HG03439 (cell line): ENCODE measurements around the gene TMEM135.
"Not testable (repeated sequence)": the region's sequence is repeated elsewhere in the genome, so short reads cannot be mapped to it uniquely, and the experiment has no call there.

Experiments used
- ATAC-seq: cut with Tn5 transposase; IDR thresholded peaks from one replicate; pipeline ENCODE4 v1.9.1; 2021; ENCODE audit warnings: mild to moderate bottlenecking, moderate library complexity; ENCODE audit not compliant: unreplicated experiment

The TMEM135 gene

GRCh38 chr11:87139475-87139874, 101.7 kb downstream of the TMEM135 start:
- no peak for ATAC-seq

DNA sequence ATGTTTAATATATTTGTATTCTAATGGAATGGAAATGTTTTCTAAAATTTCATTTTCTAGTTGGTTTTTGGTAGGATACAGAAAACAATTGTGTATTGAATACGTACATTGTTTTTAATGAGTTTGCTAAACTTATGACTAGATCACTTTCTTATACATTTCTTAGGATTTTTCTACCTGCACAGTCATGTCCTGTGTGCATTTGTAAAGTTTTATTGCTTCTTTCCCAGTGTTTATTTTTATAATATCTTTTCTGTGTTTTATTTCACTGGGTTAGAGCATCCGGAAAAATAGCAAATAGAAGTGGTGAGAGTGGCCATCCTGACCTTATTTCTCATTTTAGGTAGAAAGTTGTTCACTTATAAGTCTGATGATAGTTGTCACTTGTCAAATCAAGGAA, 103.6 kb downstream of the TMEM135 start:
- no peak for ATAC-seq

DNA sequence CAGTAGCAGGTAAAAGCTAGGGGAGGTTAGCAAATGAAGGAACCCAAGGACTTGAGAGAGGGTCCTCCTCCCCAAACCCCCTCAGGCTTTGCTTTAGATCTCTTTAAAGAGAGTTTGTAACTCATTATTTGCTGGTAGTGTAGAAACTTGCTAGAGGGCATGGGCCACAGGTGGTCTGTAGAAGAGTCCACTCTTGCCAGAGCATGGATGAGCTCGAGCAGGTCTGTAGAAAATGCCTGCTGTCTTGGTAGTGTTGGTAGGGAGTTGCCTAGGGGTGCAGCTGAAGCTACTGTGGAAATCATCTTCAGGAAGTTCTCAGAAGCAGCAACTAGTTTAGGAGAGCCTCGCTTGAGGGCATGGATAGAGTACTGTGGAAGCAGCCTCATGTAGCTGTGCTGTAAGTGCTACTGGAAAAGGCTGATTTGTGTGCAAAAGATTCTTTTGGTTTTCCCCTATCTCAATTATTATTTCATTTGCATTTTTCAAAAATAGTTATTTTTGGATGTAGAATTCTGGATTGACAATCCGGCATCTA, 104.3 kb downstream of the TMEM135 start:
- ATAC-seq, result no peak

DNA sequence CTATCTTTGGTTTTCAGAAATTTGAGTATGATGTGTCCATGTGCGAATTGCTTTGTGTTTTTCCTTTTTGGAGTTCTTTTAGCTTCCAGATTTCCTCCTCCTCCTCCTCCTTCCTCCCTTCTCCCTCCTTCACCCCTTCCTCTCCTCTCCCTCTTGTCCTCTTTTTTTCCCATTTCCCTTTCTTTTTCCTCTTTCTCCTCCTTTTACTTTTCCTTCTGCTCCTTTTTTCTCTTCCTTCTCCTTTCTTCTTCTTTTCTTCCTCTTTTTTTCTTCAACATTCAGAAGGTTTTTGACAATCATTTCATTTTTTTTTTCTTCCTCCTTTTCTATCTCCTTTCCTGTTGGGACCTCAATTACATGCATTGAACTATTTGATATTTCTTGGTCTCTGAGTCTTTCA, 104.9 kb downstream of the TMEM135 start:
- ATAC-seq, result no peak

- ATAC-seq, result no peak
Observed at GRCh38 chr11:87143641-87144040, 105.9 kb downstream of the TMEM135 start.

DNA sequence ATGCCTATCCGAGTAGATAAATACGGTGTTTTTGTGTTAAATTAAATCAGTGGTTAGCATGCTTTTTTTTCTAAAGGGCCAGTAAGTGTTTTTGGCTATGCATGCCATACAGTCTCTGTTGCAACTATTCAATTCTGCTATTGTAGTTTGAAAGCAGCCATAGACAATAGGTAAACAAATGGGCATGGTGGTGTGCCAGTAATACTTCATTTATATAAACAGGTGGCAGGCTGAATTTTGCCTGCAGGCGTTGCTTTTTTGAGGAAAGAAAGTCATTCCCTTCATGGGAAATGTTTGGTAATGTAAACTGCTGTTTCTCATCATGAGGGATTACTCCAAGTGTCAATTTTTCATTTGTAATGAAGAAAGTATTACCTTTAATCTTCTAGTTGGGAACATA, 106.5 kb downstream of the TMEM135 start:
- no peak for ATAC-seq

- ATAC-seq, result no peak
Observed at GRCh38 chr11:87148749-87149148, 111.0 kb downstream of the TMEM135 start.

DNA sequence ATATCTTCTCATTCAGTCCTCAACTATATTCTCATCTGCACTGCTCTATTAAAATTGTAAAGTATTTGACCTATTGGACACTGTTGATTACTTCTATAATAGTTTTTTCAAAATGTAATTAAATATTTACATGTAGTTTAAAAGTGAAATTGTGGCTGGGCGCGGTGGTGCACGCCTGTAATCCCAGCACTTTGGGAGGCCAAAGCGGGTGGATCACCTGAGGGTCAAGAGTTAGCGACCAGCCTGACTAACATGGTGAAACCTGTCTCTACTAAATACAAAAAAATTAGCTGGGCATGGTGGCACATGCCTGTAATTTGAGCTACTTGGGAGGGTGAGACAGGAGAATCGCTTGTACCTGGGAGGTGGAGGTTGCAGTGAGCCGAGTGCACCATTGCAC, 112.0 kb downstream of the TMEM135 start:
- ATAC-seq, result not testable (repeated sequence)

DNA sequence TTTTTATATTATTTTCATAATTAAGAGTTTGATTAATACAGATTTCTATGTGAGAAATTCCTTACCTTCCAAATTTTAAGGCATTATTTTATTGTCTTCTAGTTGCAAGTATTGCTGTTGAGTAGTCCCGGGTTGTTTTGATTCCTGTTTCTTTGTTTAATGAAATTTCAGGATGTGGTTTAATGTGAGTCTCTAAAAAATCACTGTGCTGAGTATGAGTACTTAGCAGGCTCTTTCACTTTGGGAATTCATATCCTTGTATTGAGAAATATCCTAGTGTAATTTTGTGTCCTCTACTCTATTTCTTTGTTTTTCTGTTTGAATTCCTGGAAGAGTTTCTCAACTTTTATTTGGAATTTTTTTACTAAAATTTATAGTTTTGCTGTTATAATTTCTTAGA, 113.2 kb downstream of the TMEM135 start:
- ATAC-seq, result no peak

- ATAC-seq, result no peak
Observed at GRCh38 chr11:87154246-87154645, 116.5 kb downstream of the TMEM135 start.

- no peak for ATAC-seq
Observed at GRCh38 chr11:87156970-87157369, 119.2 kb downstream of the TMEM135 start.

- not testable (repeated sequence) for ATAC-seq
Observed at GRCh38 chr11:87169076-87169475, 131.3 kb downstream of the TMEM135 start.

DNA sequence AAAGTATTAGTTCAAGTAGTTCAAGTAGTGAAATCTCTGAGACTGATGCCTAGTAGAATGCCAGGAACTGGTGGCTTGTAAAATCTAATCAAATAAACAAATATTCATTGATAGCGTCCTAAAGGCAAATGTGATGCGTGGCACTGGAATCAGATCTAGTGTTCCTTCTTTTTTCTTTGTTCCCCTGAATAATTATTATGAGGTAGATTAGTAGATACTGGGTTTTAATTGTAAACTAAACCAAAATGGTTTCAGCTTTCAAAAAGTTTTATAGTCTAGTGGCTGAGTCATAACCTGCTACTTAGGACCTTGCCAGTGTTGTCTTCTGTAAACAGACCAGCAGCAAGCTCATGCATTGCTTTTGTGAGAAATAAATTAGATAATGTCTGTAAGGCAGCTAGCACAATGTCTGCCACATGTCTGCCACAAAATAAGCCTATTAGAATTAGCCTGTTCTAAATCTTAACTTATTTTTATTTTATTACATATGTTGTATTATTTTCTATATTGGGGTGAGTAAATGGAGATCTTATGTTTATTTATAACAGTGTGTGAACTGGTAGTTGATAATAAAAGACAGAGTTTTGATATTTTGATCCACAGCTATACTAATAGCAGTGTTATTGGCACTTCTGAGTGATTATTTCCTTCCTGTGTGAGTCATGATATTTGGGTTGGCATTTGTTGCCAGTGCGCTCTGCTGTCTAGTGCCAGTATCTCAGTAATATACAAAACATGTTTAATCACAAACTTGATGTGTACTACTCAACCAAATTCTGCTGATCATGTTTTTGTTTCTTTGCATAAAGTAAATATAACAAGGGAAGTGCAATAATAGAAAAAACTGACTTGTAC, 135.7 kb downstream of the TMEM135 start:
- no peak for ATAC-seq

DNA sequence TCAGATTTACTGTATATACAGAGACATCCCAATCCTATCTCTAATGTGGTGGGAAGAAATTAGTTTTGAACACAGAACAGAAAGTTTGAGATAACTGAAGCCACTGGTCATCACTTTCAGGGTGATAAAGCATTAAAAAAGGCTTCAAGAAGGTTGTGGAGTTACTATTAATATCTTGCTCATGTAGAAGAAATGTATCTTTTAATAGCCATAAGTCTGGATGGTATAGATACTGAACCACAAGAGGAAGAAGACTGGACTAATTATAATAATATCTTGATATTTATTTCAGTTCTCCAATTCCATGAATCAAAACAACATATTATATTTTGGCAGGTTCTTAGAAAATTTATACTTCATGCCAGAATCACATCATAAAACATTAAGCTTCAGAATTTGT, 137.1 kb downstream of the TMEM135 start:
- ATAC-seq, result no peak

DNA sequence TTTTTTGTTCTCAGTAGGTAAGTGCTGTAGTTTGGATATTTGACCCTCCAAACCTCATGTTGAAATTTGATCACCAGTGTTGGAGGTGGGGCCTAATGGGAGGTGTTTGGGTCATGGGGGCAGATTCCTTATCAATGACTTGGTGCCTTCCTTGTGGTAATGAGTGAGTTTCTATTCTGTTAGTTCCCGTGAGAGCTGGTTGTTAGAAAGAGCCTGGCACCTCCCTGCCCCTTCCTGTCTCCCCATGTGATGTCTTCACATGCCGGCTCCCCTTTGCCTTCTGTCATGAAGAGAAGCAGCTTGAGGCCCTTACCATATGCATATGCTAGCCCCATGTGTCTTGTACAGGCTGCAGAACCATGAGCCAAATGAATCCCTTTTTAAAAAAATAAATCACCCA, 138.3 kb downstream of the TMEM135 start:
- ATAC-seq, result no peak

GRCh38 chr11:87179621-87180020, 141.9 kb downstream of the TMEM135 start:
- no peak for ATAC-seq

GRCh38 chr11:87180742-87181141, 143.0 kb downstream of the TMEM135 start:
- no peak for ATAC-seq

DNA sequence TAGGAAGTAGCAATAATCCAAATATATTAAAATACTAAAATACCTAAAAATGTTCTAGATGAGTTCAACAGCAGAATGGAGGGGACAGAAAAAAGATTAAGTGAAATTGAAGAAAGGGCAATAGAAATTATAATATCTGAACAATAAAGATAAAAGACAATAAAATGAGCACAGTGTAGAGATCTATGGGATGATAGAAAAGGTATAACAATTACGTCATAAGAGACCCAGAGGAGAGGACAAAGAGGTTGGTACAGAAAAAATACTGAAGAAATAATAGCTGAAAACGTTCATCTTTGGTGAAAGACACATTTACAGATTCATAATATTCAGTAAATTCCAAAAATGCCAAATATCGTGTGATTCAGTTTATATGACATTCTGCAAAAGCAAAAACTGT, 143.4 kb downstream of the TMEM135 start:
- ATAC-seq, result no peak

GRCh38 chr11:87185228-87185627, 147.5 kb downstream of the TMEM135 start:
- no peak for ATAC-seq

DNA sequence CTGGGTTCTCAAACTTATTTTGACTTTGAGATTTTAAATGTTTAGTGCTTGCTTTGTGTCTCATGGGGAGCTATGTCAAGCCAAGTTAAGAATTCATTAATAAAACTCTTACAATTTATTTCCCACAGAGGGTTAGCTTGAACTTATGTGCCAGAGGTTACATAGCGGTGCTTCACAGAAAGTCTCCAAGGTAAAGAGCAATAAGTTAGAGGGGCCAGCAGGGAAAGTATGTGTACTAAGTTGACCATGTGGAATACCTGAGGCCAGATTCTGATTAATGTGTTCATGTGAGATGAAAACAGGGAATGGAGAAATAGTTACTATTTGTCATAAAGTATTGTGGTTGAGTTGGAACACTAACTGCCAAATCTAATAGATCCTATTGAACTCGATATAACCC, 149.3 kb downstream of the TMEM135 start:
- ATAC-seq, result no peak

DNA sequence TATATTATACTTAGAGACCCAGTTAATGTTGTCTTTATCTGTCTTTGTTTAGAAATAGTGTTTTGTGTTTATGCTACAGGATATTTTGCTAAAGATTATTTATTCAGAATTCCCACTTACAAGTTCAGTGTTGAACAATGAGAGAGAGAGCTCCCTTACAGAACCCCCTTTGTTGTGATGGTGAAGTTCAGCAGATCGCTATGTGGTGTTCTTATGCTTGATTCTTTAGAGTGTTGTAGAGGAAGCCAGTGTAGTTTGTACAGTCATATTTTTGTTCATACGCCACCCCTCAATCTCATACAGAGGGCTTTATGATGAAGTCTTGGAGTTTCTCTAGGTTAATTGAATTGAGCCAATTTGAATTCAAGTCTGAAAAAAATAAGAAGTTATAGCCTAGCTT, 150.2 kb downstream of the TMEM135 start:
- no peak for ATAC-seq

GRCh38 chr11:87188396-87188795, 150.7 kb downstream of the TMEM135 start:
- not testable (repeated sequence) for ATAC-seq

GRCh38 chr11:87188921-87189320, 151.2 kb downstream of the TMEM135 start:
- ATAC-seq, result not testable (repeated sequence)
